GM12878 (cell line): Measurements from ENCODE around the gene ZSWIM5.

Experiments
- MYC ChIP-seq: IDR thresholded peaks from 2 replicates; pipeline ENCODE4 v1.6.1; 2011; ENCODE audit warnings: mild to moderate bottlenecking, low read length, moderate library complexity, inconsistent platforms; ENCODE audit not compliant: insufficient read depth, insufficient replicate concordance, insufficient read length, severe bottlenecking
- POLR2A ChIP-seq: IDR thresholded peaks from 2 replicates; pipeline ENCODE4 v1.6.1; 2011; ENCODE audit warnings: low read depth, mild to moderate bottlenecking, low read length
- SP1 ChIP-seq: IDR thresholded peaks from one replicate; pipeline ENCODE4 v1.6.1; 2011; ENCODE audit warnings: low read depth, low read length
- TCF12 ChIP-seq: IDR thresholded peaks from 2 replicates; pipeline ENCODE4 v1.6.1; 2011; ENCODE audit warnings: low read depth, mild to moderate bottlenecking, low read length
- YY1 ChIP-seq: IDR thresholded peaks from 2 replicates; pipeline ENCODE4 v1.6.1; 2011; ENCODE audit warnings: low read depth, mild to moderate bottlenecking, low read length

DNA sequence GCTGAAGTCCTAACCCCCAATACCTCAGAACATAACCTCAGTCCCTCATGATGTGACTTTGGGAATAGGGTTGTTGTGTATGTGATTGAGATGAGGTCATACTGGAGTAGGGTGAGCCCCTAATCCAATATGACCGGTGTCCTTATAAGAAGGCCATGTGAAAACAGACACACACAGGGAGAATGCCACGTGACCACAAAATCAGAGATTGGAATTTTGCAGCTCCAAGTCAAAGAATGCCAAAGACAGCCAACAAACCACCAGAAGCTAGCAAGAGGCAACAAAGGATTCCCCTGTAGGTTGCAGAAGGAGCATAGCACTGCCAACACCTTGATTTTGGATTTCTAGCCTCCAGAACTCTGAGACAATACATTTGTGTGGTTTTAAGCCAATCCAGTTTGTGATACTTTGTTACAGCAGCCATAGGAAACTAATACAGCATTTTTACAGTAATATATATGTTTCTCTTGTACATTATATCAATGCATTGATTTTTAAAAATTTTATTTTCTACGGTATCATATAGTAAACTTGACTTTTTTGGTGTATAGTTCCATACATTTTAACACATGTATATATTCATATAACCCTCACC is 5.4 kb downstream of the ZSWIM5 start:
- no peak for TF ChIP-seq POLR2A
- no peak for TF ChIP-seq SP1
- TF ChIP-seq TCF12, result no peak
- no peak for TF ChIP-seq YY1
- no peak for TF ChIP-seq MYC
